Measurements from ENCODE around the gene VAV1.

GRCh38 chr19:6833166-6833790, 60.8 kb downstream of the VAV1 start:
- TF ChIP-seq TAF1 (IDR thresholded peaks at IDR 0.05; ENCODE audit: low read depth, low read length) (no peak), POLR2A (IDR thresholded peaks at IDR 0.05; ENCODE audit: low read depth, low read length) (no peak), SPI1 (IDR thresholded peaks at IDR 0.05; ENCODE audit: low read depth, low read length) (no peak), POLR2AphosphoS5 (IDR thresholded peaks at IDR 0.05; ENCODE audit: low read depth, low read length) (no peak), PAX5 (IDR thresholded peaks at IDR 0.05; ENCODE audit: insufficient read depth, low read length, severe bottlenecking) (no peak)

Measured in GM12891 (cell line).